Stimulated activated CD4-positive, alpha-beta T cell treated with anti-CD3 and anti-CD28 coated beads, Interleukin-1b, Interleukin-23, amount 100 ng/mL, for 24 hours (primary cell): ENCODE results near the gene NOL4.

Experiments used
- DNase-seq, 4 experiments: peaks; one replicate each; pipeline ENCODE4 v3.0.0-alpha.2; 2020; ENCODE audit warnings: low read depth in 4 of 4, low spot score in 1 of 4

NOL4 gene

DNA sequence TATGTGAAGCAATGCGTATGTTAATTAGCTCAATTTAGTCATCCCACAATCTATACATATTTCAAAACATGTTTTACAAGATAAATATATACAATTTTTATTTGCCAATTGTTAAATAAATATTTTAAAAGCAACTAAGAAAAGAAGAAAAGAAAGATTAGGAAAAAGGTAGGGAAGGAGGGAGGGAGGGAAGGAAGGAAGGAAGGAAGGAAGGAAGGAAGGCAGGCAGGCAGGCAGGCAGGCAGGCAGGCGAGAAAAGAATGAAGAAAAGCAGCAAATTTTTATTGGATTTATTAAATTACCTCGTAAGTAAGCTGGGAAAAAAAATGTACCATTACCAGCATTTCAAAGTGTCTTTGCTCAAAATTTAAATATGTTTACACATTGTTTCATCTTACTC is 30.5 kb downstream of the NOL4 start:
- DNase-seq, result no peak

DNA sequence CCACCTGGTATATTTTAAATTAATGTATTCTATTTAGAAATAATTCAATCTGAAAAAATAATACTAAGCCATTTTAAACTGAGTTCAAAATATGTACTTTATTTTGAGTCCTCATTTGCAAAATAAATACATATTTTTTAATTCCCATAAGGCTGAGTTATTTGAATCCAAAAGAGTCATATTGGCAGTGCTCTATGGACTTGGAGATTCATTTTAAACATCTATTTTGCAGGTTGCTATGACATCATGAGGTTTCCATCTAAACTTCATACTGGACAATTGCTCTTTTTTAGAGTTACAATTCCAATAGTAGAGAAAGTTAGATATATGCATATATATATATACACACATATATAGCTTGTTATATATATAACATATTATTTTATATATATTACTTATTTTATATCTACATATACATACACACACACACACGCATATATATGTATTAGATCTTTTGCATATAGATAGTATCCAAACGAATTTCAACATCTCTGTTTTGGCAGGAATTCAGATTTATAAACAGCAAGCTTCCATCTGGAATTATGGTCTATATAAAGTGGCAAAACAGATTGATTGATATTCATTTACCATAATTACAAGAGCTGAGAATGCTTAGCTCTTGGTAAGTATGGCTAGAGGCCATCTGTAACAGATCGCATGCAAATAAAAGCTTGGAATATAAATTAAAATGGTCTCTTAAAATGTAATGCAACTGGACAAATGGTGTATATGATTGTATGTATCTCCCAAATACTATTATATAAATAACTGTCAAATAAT is 34.9 kb downstream of the NOL4 start:
- no peak for DNase-seq
